ENCODE measurements around the gene EPS8L2. TPM values are rescaled to one million over a fixed set of nuclear protein-coding genes. Genes with fewer than 3 reads are reported as not detected.

Gene EPS8L2
- total and polyA plus RNA-seq, 9 of the 15 experiments (the other 6 are each of a cell fraction or from before 2014, with no cell fraction given) = 0.75 to 17.0 (median 3.7) TPM

- no peak for TF ChIP-seq PRPF4 (IDR thresholded peaks at IDR 0.05; ENCODE audit: insufficient read depth, low read depth, low read length, poor library complexity, severe bottlenecking)
- no peak for TF ChIP-seq NFIC (IDR thresholded peaks at IDR 0.05)
- no peak for TF ChIP-seq U2AF1 (optimal IDR thresholded peaks at IDR 0.05; ENCODE audit: low read depth, low read length)
- TF ChIP-seq ZBTB8A (IDR thresholded peaks at IDR 0.05; ENCODE audit: partially characterized antibody) = no peak
- TF ChIP-seq MXD1 (CRISPR knock-in tag; IDR thresholded peaks at IDR 0.05; ENCODE audit: borderline replicate concordance, poor library complexity, severe bottlenecking) = no peak
- TF ChIP-seq CBX1 (IDR thresholded peaks at IDR 0.05; ENCODE audit: low read depth) = no peak
- TF ChIP-seq ZNF639 (CRISPR knock-in tag; conservative IDR thresholded peaks at IDR 0.05 in 1 of 2, IDR thresholded peaks at IDR 0.05 in 1 of 2) = no peak
- no peak for TF ChIP-seq KAT8 (IDR thresholded peaks at IDR 0.05; ENCODE audit: low read depth)
- TF ChIP-seq EHMT2 (IDR thresholded peaks at IDR 0.05) = no peak
These were observed 25.6 kb upstream of the EPS8L2 start (continued) for GRCh38 chr11:680476-680875.

GRCh38 chr11:680970-681369 is 25.1 kb upstream of the EPS8L2 start:
- ATAC-seq = no peak
- FAIRE-seq = no peak
- ChIA-PET CTCF (ENCODE audit: low intra/inter-chr PET ratio) (no interaction called here), POLR2A (interaction anchor here (0.7 to 2.2 kb wide), 7 partner anchors 10 to 215 kb away, joined by 3 to 19 read pairs (median 5); partner anchors contain the start of gene TMEM80)
- Histone ChIP-seq H3K36me3 (ENCODE audit: control insufficient read depth, insufficient read depth, low read length) (peaks cover 84% of the 10 kb centered on the region), H3K9me1 (ENCODE audit: control insufficient read depth, insufficient read depth, low read length) (no peaks in the 10 kb centered on the region), H3K9me3 (replicated peaks; ENCODE audit: control insufficient read depth, insufficient read depth, low read depth, low read length) (no peaks in the 10 kb centered on the region), H3K9ac (ENCODE audit: insufficient read depth in 1 of 2, low read depth in 2 of 2, low read length in 2 of 2) (no peak overlapping the region), H3K4me2 (ENCODE audit: insufficient read depth, low read length) (no peak overlapping the region), H3K79me2 (ENCODE audit: control insufficient read depth, insufficient read depth, low read length) (no peaks in the 10 kb centered on the region), H4K20me1 (replicated peaks; ENCODE audit: control insufficient read depth, insufficient read depth, low read length) (no peaks in the 10 kb centered on the region), H3K27ac (ENCODE audit: extremely low read depth, low read depth, low read length) (no peak overlapping the region), H3K4me1 (replicated peaks in 1 of 2; ENCODE audit: control insufficient read depth in 2 of 2, insufficient read depth in 2 of 2, low read length in 2 of 2) (peaks cover 0 to 5% of the 10 kb centered on the region in 2 experiments; a peak in 1 of 5 replicates), H3K27me3 (ENCODE audit: control insufficient read depth in 2 of 2, insufficient read depth in 2 of 2, low read length in 2 of 2) (no peaks in the 10 kb centered on the region), H3K4me3 (no peak overlapping the region), H2AFZ (ENCODE audit: low read depth, low read length) (no peak overlapping the region)
- TF ChIP-seq MBD1 (CRISPR knock-in tag; IDR thresholded peaks at IDR 0.05) (no peak), ETV6 (IDR thresholded peaks at IDR 0.05; ENCODE audit: borderline replicate concordance in 1 of 2, low read depth in 2 of 2, low read length in 1 of 2) (no peak), ETV6 (CRISPR knock-in tag; IDR thresholded peaks at IDR 0.05; ENCODE audit: borderline replicate concordance) (no peak), EHMT2 (IDR thresholded peaks at IDR 0.05) (no peak), ZNF212 (CRISPR knock-in tag; IDR thresholded peaks at IDR 0.05) (no peak), MTA2 (IDR thresholded peaks at IDR 0.05; ENCODE audit: low read depth) (no peak), POLR2A (conservative IDR thresholded peaks at IDR 0.05) (no peak), ZNF324 (CRISPR knock-in tag; IDR thresholded peaks at IDR 0.05) (no peak), LEF1 (IDR thresholded peaks at IDR 0.05) (no peak), ETS2 (tag; IDR thresholded peaks at IDR 0.05; ENCODE audit: borderline replicate concordance, poor library complexity, severe bottlenecking) (no peak)
- in situ Hi-C loops (cut with MboI) (no loop called here), intact Hi-C loops (cut with micrococcal nuclease) (no loop called here)
- WGBS (ENCODE audit: insufficient coverage, low coverage, missing lambda C conversion rate) = 91% methylated on average over 13 of the region's 13 CpGs
- no TSS peak for BruUV-seq (replicated peaks)
- no peak for DNase-seq (ENCODE audit: extremely low read depth in 1 of 4, low spot score in 3 of 4)
